HUES6 (cell line): ENCODE results near the gene ZCCHC8.

Experiments
- H3K27ac ChIP-seq: 2 replicates; pipeline ENCODE4 v1.7.0; 2013; ENCODE audit warnings: low read depth, mild to moderate bottlenecking, low read length, inconsistent platforms
- H3K27me3 ChIP-seq: 2 replicates; pipeline ENCODE4 v1.6.1; 2013; ENCODE audit warnings: low read length; ENCODE audit not compliant: control insufficient read depth, insufficient read depth
- H3K36me3 ChIP-seq: 2 replicates; pipeline ENCODE4 v1.6.1; 2013; ENCODE audit warnings: low read length; ENCODE audit not compliant: control insufficient read depth, insufficient read depth
- H3K4me1 ChIP-seq: 2 replicates; pipeline ENCODE4 v1.6.1; 2013; ENCODE audit warnings: low read length; ENCODE audit not compliant: control insufficient read depth, insufficient read depth
- H3K4me3 ChIP-seq: 2 replicates; pipeline ENCODE4 v1.5.1; 2013; ENCODE audit warnings: low read depth, low read length
- H3K9ac ChIP-seq: one replicate; pipeline ENCODE4 v1.6.1; 2013; ENCODE audit warnings: mild to moderate bottlenecking, low read length
- H3K9me3 ChIP-seq: 2 replicates; pipeline ENCODE4 v1.6.1; 2013; ENCODE audit warnings: low read depth, low read length; ENCODE audit not compliant: control insufficient read depth, insufficient read depth

ZCCHC8 gene

DNA sequence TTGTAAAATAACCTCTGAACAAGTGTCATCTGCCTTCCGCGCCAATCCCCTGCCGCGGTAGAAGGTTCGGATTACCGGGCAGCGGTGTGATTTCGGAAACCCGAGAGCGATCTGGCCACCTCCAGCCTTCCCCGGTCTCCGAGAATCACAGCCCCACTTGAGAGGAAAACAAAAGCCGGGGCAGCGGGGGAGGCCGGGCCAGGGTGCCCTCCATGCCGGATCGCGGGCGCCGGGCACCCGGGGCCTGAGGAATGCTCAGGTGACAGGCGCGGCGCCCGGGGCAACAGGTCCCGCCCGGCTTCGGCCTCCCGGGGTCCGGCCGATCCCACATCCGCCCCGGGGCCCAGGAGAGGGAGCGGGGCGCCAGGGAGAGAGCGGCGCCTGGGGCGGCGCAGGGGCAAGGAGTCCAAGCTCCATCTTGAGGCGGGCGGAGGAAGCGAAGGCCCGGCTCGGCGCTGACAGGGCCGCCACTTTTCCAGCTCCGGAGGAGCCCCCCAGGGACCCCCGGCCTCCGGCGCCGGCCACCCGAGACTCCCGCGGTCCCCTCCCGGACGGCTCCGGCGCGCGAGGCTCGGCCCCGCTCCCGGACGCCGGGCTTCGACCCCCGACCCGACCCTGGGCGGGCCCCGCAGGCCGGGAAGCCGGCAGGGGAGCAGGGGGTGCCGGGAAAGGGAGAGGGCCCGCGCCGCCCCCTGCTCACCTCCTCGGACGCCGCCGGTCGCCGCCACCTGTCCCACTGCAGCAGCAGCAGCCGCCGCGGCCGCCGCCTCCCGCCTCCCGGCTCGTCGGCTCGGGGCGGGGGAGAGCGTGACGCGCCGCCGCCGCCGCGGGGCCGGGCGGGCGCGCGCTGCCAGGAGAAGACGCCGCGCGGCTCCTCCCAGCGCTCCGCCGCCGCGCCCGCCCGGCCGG, 78.7 kb downstream of the ZCCHC8 start, which contains the start of gene CLIP1:
Gene CLIP1, minus strand, starts transcription at position 849 of the 909 bp plus-strand sequence. CDS start 42,217 bp downstream, outside the sequence.
- no peaks in the 10 kb centered on the region for H3K27me3 ChIP-seq
- peak within 1 kb of the TSS; percentile 94 for H3K9ac ChIP-seq
- peak within 1 kb of the TSS; percentile 81 for H3K4me3 ChIP-seq
- peak within 1 kb of the TSS; percentile 81; the same call in 1 of the 2 replicates for H3K27ac ChIP-seq
- H3K36me3 ChIP-seq = no peaks in the 10 kb centered on the region
- peaks cover 11% of the 10 kb centered on the region for H3K4me1 ChIP-seq
- H3K9me3 ChIP-seq = no peaks in the 10 kb centered on the region
